ENCODE measurements around the gene CDK13.
A peak's percentile ranks its signal among the peaks of the same experiment; 100 is the strongest.

Gene CDK13

DNA sequence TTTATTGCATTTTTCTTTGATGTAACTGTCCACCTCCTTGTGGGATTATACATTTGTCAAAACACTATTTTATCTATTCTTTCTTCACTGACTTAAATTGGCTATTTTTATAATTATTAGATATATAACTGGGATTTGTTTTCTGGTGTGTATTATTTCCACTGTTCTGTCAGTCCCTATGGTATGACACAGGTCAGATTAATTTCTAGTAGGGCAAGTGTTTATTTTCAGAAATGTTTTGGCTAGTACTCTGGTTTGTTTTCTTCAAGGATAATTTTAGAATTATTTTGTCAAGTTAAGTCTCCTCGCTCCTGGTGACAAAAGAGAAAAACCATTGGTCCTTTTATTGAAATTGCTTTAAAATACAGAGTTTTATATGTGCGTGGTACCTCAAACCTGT is 93.1 kb downstream of the CDK13 start:
- Mint-ChIP-seq H3K9me3 (no peaks in the 10 kb centered on the region), H3K4me3 (no peak overlapping the region), H3K27ac (ENCODE audit: low read depth) (no peak overlapping the region), H3K36me3 (ENCODE audit: insufficient read depth) (peaks cover 32% of the 10 kb centered on the region), H3K27me3 (no peaks in the 10 kb centered on the region), H3K4me1 (peaks cover 9% of the 10 kb centered on the region)
- no peak for DNase-seq (ENCODE audit: low spot score in 2 of 2)
- no peak for ATAC-seq (replicated peaks; ENCODE audit: extremely low read depth, poor library complexity, severe bottlenecking)

- no peak overlapping the region for H3K4me3 Mint-ChIP-seq
These were observed 97.6 kb downstream of the CDK13 start for GRCh38 chr7:40047661-40048060.

GRCh38 chr7:40057292-40057691 is 107.2 kb downstream of the CDK13 start:
- Mint-ChIP-seq H3K4me1 (peaks cover 15% of the 10 kb centered on the region), H3K36me3 (ENCODE audit: insufficient read depth) (peaks cover 15% of the 10 kb centered on the region), H3K27ac (ENCODE audit: low read depth) (peak overlapping the region; percentile 63), H3K4me3 (no peak overlapping the region), H3K27me3 (no peaks in the 10 kb centered on the region), H3K9me3 (no peaks in the 10 kb centered on the region)
- DNase-seq (ENCODE audit: low spot score in 2 of 2) (no peak), ATAC-seq (replicated peaks; ENCODE audit: extremely low read depth, poor library complexity, severe bottlenecking) (no peak)

More at GRCh38 chr7:40047661-40048060, 97.6 kb downstream of the CDK13 start:
- Mint-ChIP-seq H3K9me3 (no peaks in the 10 kb centered on the region), H3K4me1 (peaks cover 9% of the 10 kb centered on the region), H3K36me3 (ENCODE audit: insufficient read depth) (peaks cover 21% of the 10 kb centered on the region), H3K27ac (ENCODE audit: low read depth) (no peak overlapping the region), H3K27me3 (no peaks in the 10 kb centered on the region)
- DNase-seq (ENCODE audit: low spot score in 2 of 2) (no peak), ATAC-seq (replicated peaks; ENCODE audit: extremely low read depth, poor library complexity, severe bottlenecking) (no peak)

GRCh38 chr7:40058026-40058425 is 108.0 kb downstream of the CDK13 start:
- Mint-ChIP-seq H3K4me1 (peaks cover 15% of the 10 kb centered on the region), H3K27me3 (no peaks in the 10 kb centered on the region), H3K9me3 (no peaks in the 10 kb centered on the region), H3K4me3 (no peak overlapping the region), H3K27ac (ENCODE audit: low read depth) (peak overlapping the region; percentile 63), H3K36me3 (ENCODE audit: insufficient read depth) (peaks cover 20% of the 10 kb centered on the region)
- ATAC-seq (replicated peaks; ENCODE audit: extremely low read depth, poor library complexity, severe bottlenecking): no peak
- no peak for DNase-seq (ENCODE audit: low spot score in 2 of 2)

- Mint-ChIP-seq H3K4me1 (peaks cover 15% of the 10 kb centered on the region), H3K36me3 (ENCODE audit: insufficient read depth) (peaks cover 22% of the 10 kb centered on the region), H3K4me3 (no peak overlapping the region), H3K9me3 (no peaks in the 10 kb centered on the region), H3K27me3 (no peaks in the 10 kb centered on the region), H3K27ac (ENCODE audit: low read depth) (no peak overlapping the region)
- ATAC-seq (replicated peaks; ENCODE audit: extremely low read depth, poor library complexity, severe bottlenecking) (no peak), DNase-seq (ENCODE audit: low spot score in 2 of 2) (no peak)
These were observed 108.6 kb downstream of the CDK13 start for GRCh38 chr7:40058636-40059035.

DNA sequence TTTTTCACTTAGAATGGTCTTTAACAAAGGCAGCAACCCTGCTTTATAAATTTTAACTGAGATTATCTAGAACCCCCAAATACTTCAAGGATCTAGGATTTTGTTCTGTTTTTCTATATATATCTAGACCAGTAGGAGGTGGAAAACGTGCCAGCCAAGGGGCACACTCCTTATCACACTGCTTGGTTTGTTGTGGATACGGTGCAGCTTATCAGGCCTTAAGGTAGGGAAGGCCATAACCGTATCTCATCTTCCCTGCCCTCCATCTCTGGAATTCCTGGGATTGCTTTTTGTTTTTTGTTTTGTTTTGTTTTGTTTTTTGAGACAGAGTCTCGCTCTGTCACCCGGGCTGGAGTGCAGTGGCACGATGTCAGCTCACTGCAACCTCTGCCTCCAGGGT is 109.0 kb downstream of the CDK13 start:
- Mint-ChIP-seq H3K4me3 (no peak overlapping the region), H3K27me3 (no peaks in the 10 kb centered on the region), H3K9me3 (no peaks in the 10 kb centered on the region), H3K36me3 (ENCODE audit: insufficient read depth) (peaks cover 22% of the 10 kb centered on the region), H3K27ac (ENCODE audit: low read depth) (no peak overlapping the region), H3K4me1 (peaks cover 15% of the 10 kb centered on the region)
- DNase-seq (ENCODE audit: low spot score in 2 of 2) (no peak), ATAC-seq (replicated peaks; ENCODE audit: extremely low read depth, poor library complexity, severe bottlenecking) (no peak)

DNA sequence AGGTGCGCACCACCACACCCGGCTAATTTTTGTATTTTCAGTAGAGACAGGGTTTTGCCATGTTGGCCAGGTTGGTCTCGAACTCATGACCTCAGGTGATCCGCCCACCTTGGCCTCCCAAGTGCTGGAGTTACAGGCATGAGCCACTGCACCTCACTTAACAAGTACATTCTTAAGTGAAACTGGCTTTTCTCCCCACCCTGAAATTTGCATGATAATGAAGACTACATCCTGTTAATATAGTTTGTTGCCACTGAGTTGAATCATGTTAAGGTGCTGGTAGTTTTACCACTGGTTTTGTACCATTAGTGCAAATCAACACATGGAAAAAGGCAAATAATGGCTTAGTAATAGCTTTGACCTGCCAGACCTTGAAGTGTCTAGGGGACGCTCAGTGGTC is 122.2 kb downstream of the CDK13 start:
- no peak for ATAC-seq (replicated peaks; ENCODE audit: extremely low read depth, poor library complexity, severe bottlenecking)
- H3K27ac Mint-ChIP-seq (ENCODE audit: low read depth): no peak overlapping the region
- no peak for DNase-seq (ENCODE audit: low spot score in 2 of 2)
- H3K9me3 Mint-ChIP-seq: no peaks in the 10 kb centered on the region
- H3K36me3 Mint-ChIP-seq (ENCODE audit: insufficient read depth): peaks cover 7% of the 10 kb centered on the region
- no peaks in the 10 kb centered on the region for H3K27me3 Mint-ChIP-seq
- peaks cover 7% of the 10 kb centered on the region for H3K4me1 Mint-ChIP-seq
- no peak overlapping the region for H3K4me3 Mint-ChIP-seq

DNA sequence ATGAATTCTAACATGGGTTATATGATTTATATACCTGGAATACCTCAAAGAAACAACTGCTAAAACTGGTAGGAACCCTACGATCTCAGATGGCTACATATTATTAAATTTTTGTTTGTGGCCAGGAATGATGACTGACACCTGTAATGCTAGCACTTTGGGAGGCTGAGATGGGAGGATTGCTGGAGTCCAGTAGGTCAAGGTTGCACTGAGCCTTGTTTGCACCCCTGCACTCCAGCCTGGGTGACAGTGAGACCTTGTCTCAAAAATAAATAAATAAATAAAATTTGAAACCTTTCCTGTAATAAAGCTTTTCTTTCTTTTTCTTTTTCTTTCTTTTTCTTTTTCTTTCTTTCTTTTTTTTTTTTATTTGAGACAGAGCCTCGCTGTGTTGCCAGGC is 123.2 kb downstream of the CDK13 start:
- H3K36me3 Mint-ChIP-seq (ENCODE audit: insufficient read depth): peaks cover 5% of the 10 kb centered on the region
- H3K27me3 Mint-ChIP-seq: no peaks in the 10 kb centered on the region
- no peaks in the 10 kb centered on the region for H3K9me3 Mint-ChIP-seq
- no peak overlapping the region for H3K4me3 Mint-ChIP-seq
- DNase-seq (ENCODE audit: low spot score in 2 of 2): no peak
- ATAC-seq (replicated peaks; ENCODE audit: extremely low read depth, poor library complexity, severe bottlenecking): no peak
- H3K4me1 Mint-ChIP-seq: peaks cover 7% of the 10 kb centered on the region
- no peak overlapping the region for H3K27ac Mint-ChIP-seq (ENCODE audit: low read depth)

GRCh38 chr7:40077849-40078248 is 127.8 kb downstream of the CDK13 start:
- Mint-ChIP-seq H3K4me3 (no peak overlapping the region), H3K9me3 (no peaks in the 10 kb centered on the region), H3K27me3 (no peaks in the 10 kb centered on the region), H3K36me3 (ENCODE audit: insufficient read depth) (peaks cover 6% of the 10 kb centered on the region), H3K27ac (ENCODE audit: low read depth) (no peak overlapping the region), H3K4me1 (peaks cover 7% of the 10 kb centered on the region)
- ATAC-seq (replicated peaks; ENCODE audit: extremely low read depth, poor library complexity, severe bottlenecking) (no peak), DNase-seq (ENCODE audit: low spot score in 2 of 2) (no peak)

GRCh38 chr7:40092182-40092581 is 142.1 kb downstream of the CDK13 start:
- Mint-ChIP-seq H3K27me3 (no peaks in the 10 kb centered on the region), H3K36me3 (ENCODE audit: insufficient read depth) (peaks cover 51% of the 10 kb centered on the region)

GRCh38 chr7:40093631-40094350 is 143.7 kb downstream of the CDK13 start:
- ATAC-seq (replicated peaks; ENCODE audit: extremely low read depth, poor library complexity, severe bottlenecking) (no peak), DNase-seq (ENCODE audit: low spot score in 2 of 2) (no peak)
- Mint-ChIP-seq H3K27ac (ENCODE audit: low read depth) (no peak overlapping the region), H3K36me3 (ENCODE audit: insufficient read depth) (peaks cover 45% of the 10 kb centered on the region), H3K4me1 (no peaks in the 10 kb centered on the region), H3K27me3 (no peaks in the 10 kb centered on the region), H3K9me3 (no peaks in the 10 kb centered on the region), H3K4me3 (no peak overlapping the region)

More at GRCh38 chr7:40092182-40092581, 142.1 kb downstream of the CDK13 start:
- DNase-seq (ENCODE audit: low spot score in 2 of 2) (no peak), ATAC-seq (replicated peaks; ENCODE audit: extremely low read depth, poor library complexity, severe bottlenecking) (no peak)
- H3K27ac Mint-ChIP-seq (ENCODE audit: low read depth): no peak overlapping the region
- H3K4me3 Mint-ChIP-seq: no peak overlapping the region
- no peaks in the 10 kb centered on the region for H3K4me1 Mint-ChIP-seq
- H3K9me3 Mint-ChIP-seq: no peaks in the 10 kb centered on the region

GRCh38 chr7:40095230-40095629 is 145.2 kb downstream of the CDK13 start:
- Mint-ChIP-seq H3K27ac (ENCODE audit: low read depth) (no peak overlapping the region), H3K4me1 (no peaks in the 10 kb centered on the region), H3K9me3 (no peaks in the 10 kb centered on the region), H3K36me3 (ENCODE audit: insufficient read depth) (peaks cover 37% of the 10 kb centered on the region), H3K4me3 (no peak overlapping the region), H3K27me3 (no peaks in the 10 kb centered on the region)
- no peak for ATAC-seq (replicated peaks; ENCODE audit: extremely low read depth, poor library complexity, severe bottlenecking)
- no peak for DNase-seq (ENCODE audit: low spot score in 2 of 2)

- ATAC-seq (replicated peaks; ENCODE audit: extremely low read depth, poor library complexity, severe bottlenecking) (no peak), DNase-seq (ENCODE audit: low spot score in 2 of 2) (no peak)
- Mint-ChIP-seq H3K4me1 (no peaks in the 10 kb centered on the region), H3K27ac (ENCODE audit: low read depth) (no peak overlapping the region), H3K27me3 (no peaks in the 10 kb centered on the region), H3K9me3 (no peaks in the 10 kb centered on the region), H3K4me3 (no peak overlapping the region), H3K36me3 (ENCODE audit: insufficient read depth) (peaks cover 35% of the 10 kb centered on the region)
These were observed 145.8 kb downstream of the CDK13 start for GRCh38 chr7:40095695-40096327.
